SK-N-SH treated with all-trans-retinoic acid at 6 μM for 48 hours (cell line): ENCODE measurements around the gene ZBTB7C.

Experiments
- ATAC-seq: fragments of 200-7000 bp; cut with Tn5 transposase; 3 replicates; pipeline ENCODE4 v1.9.1; 2020; ENCODE audit warnings: mild to moderate bottlenecking, moderate library complexity
- ARNTL ChIP-seq: fragments of 450-650 bp; formaldehyde crosslinking; IDR thresholded peaks from 2 replicates; pipeline ENCODE4 v1.5.0; 2020; ENCODE audit warnings: low read depth, mild to moderate bottlenecking, moderate library complexity, borderline replicate concordance
- BACH2 ChIP-seq: fragments of 250-450 bp; sonication (Bioruptor Pico); IDR thresholded peaks from 2 replicates; pipeline ENCODE4 v1.9.0; 2021; ENCODE audit warnings: mild to moderate bottlenecking, borderline replicate concordance
- CREB5 ChIP-seq: fragments of 250-450 bp; sonication (Bioruptor Pico); IDR thresholded peaks from 2 replicates; pipeline ENCODE4 v1.5.1; 2020; ENCODE audit warnings: low read depth, mild to moderate bottlenecking, moderate library complexity
- CSDC2 ChIP-seq: fragments of 250-450 bp; sonication (Bioruptor Pico); IDR thresholded peaks from 2 replicates; pipeline ENCODE4 v1.5.0; 2020; ENCODE audit warnings: mild to moderate bottlenecking, moderate library complexity
- CSRNP3 ChIP-seq: fragments of 250-450 bp; sonication (Bioruptor Pico); IDR thresholded peaks from 2 replicates; pipeline ENCODE4 v1.5.1; 2021; ENCODE audit warnings: mild to moderate bottlenecking, moderate library complexity
- ESRRG ChIP-seq: fragments of 250-450 bp; sonication (Bioruptor Pico); IDR thresholded peaks from 2 replicates; pipeline ENCODE4 v1.6.1; 2021; ENCODE audit warnings: mild to moderate bottlenecking
- GLIS3 ChIP-seq: fragments of 250-450 bp; sonication (Bioruptor Pico); IDR thresholded peaks from 2 replicates; pipeline ENCODE4 v1.5.0; 2020; ENCODE audit warnings: mild to moderate bottlenecking, moderate library complexity
- PATZ1 ChIP-seq: fragments of 250-450 bp; sonication (Bioruptor Pico); IDR thresholded peaks from 2 replicates; pipeline ENCODE4 v1.8.0; 2020; ENCODE audit warnings: mild to moderate bottlenecking, moderate library complexity, borderline replicate concordance
- POU6F1 ChIP-seq: fragments of 250-450 bp; sonication (Bioruptor Pico); IDR thresholded peaks from 2 replicates; pipeline ENCODE4 v1.8.0; 2021; ENCODE audit warnings: low read depth, mild to moderate bottlenecking, moderate library complexity, borderline replicate concordance
- RARB ChIP-seq: fragments of 250-450 bp; sonication (Bioruptor Pico); IDR thresholded peaks from 2 replicates; pipeline ENCODE4 v1.8.0; 2021; ENCODE audit warnings: mild to moderate bottlenecking, moderate library complexity
- SNAI2 ChIP-seq: fragments of 250-450 bp; sonication (Bioruptor Pico); IDR thresholded peaks from 2 replicates; pipeline ENCODE4 v1.5.0; 2020; ENCODE audit warnings: mild to moderate bottlenecking, moderate library complexity
- TCF4 ChIP-seq: fragments of 250-450 bp; sonication (Bioruptor Pico); IDR thresholded peaks from 2 replicates; pipeline ENCODE4 v1.8.0; 2021; ENCODE audit warnings: mild to moderate bottlenecking, moderate library complexity, borderline replicate concordance
- ZC3H10 ChIP-seq: fragments of 250-450 bp; sonication (Bioruptor Pico); IDR thresholded peaks from 2 replicates; pipeline ENCODE4 v1.5.1; 2021; ENCODE audit warnings: mild to moderate bottlenecking, moderate library complexity
- ZFP3 ChIP-seq: fragments of 250-450 bp; sonication (Bioruptor Pico); IDR thresholded peaks from 2 replicates; pipeline ENCODE4 v1.5.0; 2020; ENCODE audit warnings: mild to moderate bottlenecking, moderate library complexity
- ZFP30 ChIP-seq: fragments of 450-650 bp; formaldehyde crosslinking; IDR thresholded peaks from 2 replicates; pipeline ENCODE4 v1.5.0; 2022; ENCODE audit warnings: mild to moderate bottlenecking, moderate library complexity
- ZNF8 ChIP-seq: fragments of 450-650 bp; formaldehyde crosslinking; IDR thresholded peaks from 2 replicates; pipeline ENCODE4 v1.5.0; 2020; ENCODE audit warnings: mild to moderate bottlenecking, moderate library complexity

ZBTB7C gene

GRCh38 chr18:48010264-48010663, 398.9 kb downstream of the ZBTB7C start:
- no peak for ATAC-seq
- TF ChIP-seq TCF4 (no peak), ZFP3 (CRISPR knock-in tag) (no peak), ARNTL (CRISPR knock-in tag) (no peak), CSRNP3 (CRISPR knock-in tag) (no peak), ZC3H10 (CRISPR knock-in tag) (no peak), BACH2 (CRISPR knock-in tag) (no peak), CREB5 (CRISPR knock-in tag) (no peak), ESRRG (no peak)

GRCh38 chr18:48009116-48009745, 400.0 kb downstream of the ZBTB7C start:
- TF ChIP-seq CSDC2 (CRISPR knock-in tag) (no peak), ZFP30 (CRISPR knock-in tag) (no peak), ZC3H10 (CRISPR knock-in tag) (no peak), CSRNP3 (CRISPR knock-in tag) (no peak), CREB5 (CRISPR knock-in tag) (no peak), ZNF8 (CRISPR knock-in tag) (no peak), ZFP3 (CRISPR knock-in tag) (no peak), TCF4 (no peak), GLIS3 (CRISPR knock-in tag) (no peak), ESRRG (no peak), POU6F1 (CRISPR knock-in tag) (no peak)
- ATAC-seq = no peak

GRCh38 chr18:48007955-48008701, 401.1 kb downstream of the ZBTB7C start:
- TF ChIP-seq POU6F1 (CRISPR knock-in tag) (no peak), SNAI2 (no peak)
- peak; percentile 80 for ATAC-seq

GRCh38 chr18:48007381-48007780, 401.8 kb downstream of the ZBTB7C start:
- no peak for ATAC-seq
- TF ChIP-seq PATZ1 (CRISPR knock-in tag) = no peak
- no peak for TF ChIP-seq RARB (CRISPR knock-in tag)
